ENCODE measurements around the gene ACSL1. TPM values are rescaled to one million over a fixed set of nuclear protein-coding genes. Genes with fewer than 3 reads are reported as not detected.
A peak's percentile ranks its signal among the peaks of the same experiment; 100 is the strongest.

Gene ACSL1
- total and polyA plus RNA-seq, 9 of the 15 experiments (the other 6 are each of a cell fraction or from before 2014, with no cell fraction given) = 6.7 to 24.1 (median 15.0) TPM

GRCh38 chr4:184843984-184844554, 18.3 kb upstream of the ACSL1 start (continued):
- TF ChIP-seq, protein P1, sequence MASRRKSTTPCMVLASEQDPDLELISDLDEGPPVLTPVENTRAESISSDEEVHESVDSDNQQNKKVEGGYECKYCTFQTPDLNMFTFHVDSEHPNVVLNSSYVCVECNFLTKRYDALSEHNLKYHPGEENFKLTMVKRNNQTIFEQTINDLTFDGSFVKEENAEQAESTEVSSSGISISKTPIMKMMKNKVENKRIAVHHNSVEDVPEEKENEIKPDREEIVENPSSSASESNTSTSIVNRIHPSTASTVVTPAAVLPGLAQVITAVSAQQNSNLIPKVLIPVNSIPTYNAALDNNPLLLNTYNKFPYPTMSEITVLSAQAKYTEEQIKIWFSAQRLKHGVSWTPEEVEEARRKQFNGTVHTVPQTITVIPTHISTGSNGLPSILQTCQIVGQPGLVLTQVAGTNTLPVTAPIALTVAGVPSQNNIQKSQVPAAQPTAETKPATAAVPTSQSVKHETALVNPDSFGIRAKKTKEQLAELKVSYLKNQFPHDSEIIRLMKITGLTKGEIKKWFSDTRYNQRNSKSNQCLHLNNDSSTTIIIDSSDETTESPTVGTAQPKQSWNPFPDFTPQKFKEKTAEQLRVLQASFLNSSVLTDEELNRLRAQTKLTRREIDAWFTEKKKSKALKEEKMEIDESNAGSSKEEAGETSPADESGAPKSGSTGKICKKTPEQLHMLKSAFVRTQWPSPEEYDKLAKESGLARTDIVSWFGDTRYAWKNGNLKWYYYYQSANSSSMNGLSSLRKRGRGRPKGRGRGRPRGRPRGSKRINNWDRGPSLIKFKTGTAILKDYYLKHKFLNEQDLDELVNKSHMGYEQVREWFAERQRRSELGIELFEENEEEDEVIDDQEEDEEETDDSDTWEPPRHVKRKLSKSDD (conservative IDR thresholded peaks at IDR 0.05; ENCODE audit: low read length) = no peak
- TF ChIP-seq ZNF592 (IDR thresholded peaks at IDR 0.05) (peak; percentile 49; the same call in 1 of the 2 replicates), U2AF2 (optimal IDR thresholded peaks at IDR 0.05; ENCODE audit: low read depth, low read length) (no peak), PRDM10 (IDR thresholded peaks at IDR 0.05; ENCODE audit: partially characterized antibody) (peak; percentile 80), NCOR1 (IDR thresholded peaks at IDR 0.05) (peak; percentile 62; the same call in 1 of the 2 replicates), MITF (IDR thresholded peaks at IDR 0.05) (no peak), PHTF2 (CRISPR knock-in tag; IDR thresholded peaks at IDR 0.05) (no peak), ZZZ3 (IDR thresholded peaks at IDR 0.05) (no peak)
- TF ChIP-seq, protein P2, sequence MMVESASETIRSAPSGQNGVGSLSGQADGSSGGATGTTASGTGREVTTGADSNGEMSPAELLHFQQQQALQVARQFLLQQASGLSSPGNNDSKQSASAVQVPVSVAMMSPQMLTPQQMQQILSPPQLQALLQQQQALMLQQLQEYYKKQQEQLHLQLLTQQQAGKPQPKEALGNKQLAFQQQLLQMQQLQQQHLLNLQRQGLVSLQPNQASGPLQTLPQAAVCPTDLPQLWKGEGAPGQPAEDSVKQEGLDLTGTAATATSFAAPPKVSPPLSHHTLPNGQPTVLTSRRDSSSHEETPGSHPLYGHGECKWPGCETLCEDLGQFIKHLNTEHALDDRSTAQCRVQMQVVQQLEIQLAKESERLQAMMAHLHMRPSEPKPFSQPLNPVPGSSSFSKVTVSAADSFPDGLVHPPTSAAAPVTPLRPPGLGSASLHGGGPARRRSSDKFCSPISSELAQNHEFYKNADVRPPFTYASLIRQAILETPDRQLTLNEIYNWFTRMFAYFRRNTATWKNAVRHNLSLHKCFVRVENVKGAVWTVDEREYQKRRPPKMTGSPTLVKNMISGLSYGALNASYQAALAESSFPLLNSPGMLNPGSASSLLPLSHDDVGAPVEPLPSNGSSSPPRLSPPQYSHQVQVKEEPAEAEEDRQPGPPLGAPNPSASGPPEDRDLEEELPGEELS (CRISPR knock-in tag; IDR thresholded peaks at IDR 0.05; ENCODE audit: borderline replicate concordance) = no peak
- TF ChIP-seq, protein P3, sequence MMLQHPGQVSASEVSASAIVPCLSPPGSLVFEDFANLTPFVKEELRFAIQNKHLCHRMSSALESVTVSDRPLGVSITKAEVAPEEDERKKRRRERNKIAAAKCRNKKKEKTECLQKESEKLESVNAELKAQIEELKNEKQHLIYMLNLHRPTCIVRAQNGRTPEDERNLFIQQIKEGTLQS (IDR thresholded peaks at IDR 0.05) = peak; percentile 80
- TF ChIP-seq, protein P3 (CRISPR knock-in tag; conservative IDR thresholded peaks at IDR 0.05) = 0 out of 2 replicates have a peak, but pooled peaks have one; percentile 48

Measured in K562 (cell line).